Nephron (organoid): ENCODE results near the gene KIAA1614.

Source experiments
- H3K27ac Mint-ChIP-seq, 3 experiments: 2 replicates each; pipeline ENCODE4 v1.8.0; 2020; ENCODE audit warnings: mixed read lengths in 3 of 3, mild to moderate bottlenecking in 2 of 3, moderate library complexity in 1 of 3
- H3K27me3 Mint-ChIP-seq: 2 replicates; pipeline ENCODE4 v1.8.0; 2021; ENCODE audit warnings: low read depth, mild to moderate bottlenecking, moderate library complexity, mixed read lengths
- H3K36me3 Mint-ChIP-seq: 2 replicates; pipeline ENCODE4 v1.8.0; 2020; ENCODE audit warnings: low read depth, mixed read lengths
- H3K4me1 Mint-ChIP-seq: 2 replicates; pipeline ENCODE4 v1.8.0; 2020; ENCODE audit warnings: mixed read lengths
- H3K4me3 Mint-ChIP-seq, 3 experiments: 2 replicates each; pipeline ENCODE4 v1.8.0; 2020; ENCODE audit warnings: mild to moderate bottlenecking in 3 of 3, mixed read lengths in 3 of 3, moderate library complexity in 2 of 3
- H3K9me3 Mint-ChIP-seq: 2 replicates; pipeline ENCODE4 v1.8.0; 2020; ENCODE audit warnings: mixed read lengths
- CTCF ChIP-seq, 3 experiments: fragments of 200-600 bp; sonication (generic); IDR thresholded peaks; one replicate each; pipeline ENCODE4 v1.5.0; 2021; ENCODE audit warnings: antibody characterized with exemption in 3 of 3; ENCODE audit not compliant: unreplicated experiment in 3 of 3

Gene KIAA1614

GRCh38 chr1:180912801-180913565 is at the start of gene KIAA1614:
Gene KIAA1614 (plus strand): TSS chr1:180912897. CDS start chr1:180913244, 347 bp downstream.
- H3K9me3 Mint-ChIP-seq = no peaks in the 10 kb centered on the region
- H3K4me3 Mint-ChIP-seq = peak within 1 kb of the TSS; percentile 91 to 97 (median 94)
- no peaks in the 10 kb centered on the region for H3K36me3 Mint-ChIP-seq
- peaks cover 37% of the 10 kb centered on the region for H3K4me1 Mint-ChIP-seq
- peak within 1 kb of the TSS; percentile 98 to 99 (median 98) for H3K27ac Mint-ChIP-seq
- TF ChIP-seq CTCF (IDR thresholded peaks at IDR 0.05; ENCODE audit: unreplicated experiment in 3 of 3) = no peak
- H3K27me3 Mint-ChIP-seq = peaks cover 12% of the 10 kb centered on the region

- Mint-ChIP-seq H3K4me3 (no peak overlapping the region), H3K27me3 (no peaks in the 10 kb centered on the region), H3K9me3 (no peaks in the 10 kb centered on the region), H3K27ac (no peak overlapping the region), H3K36me3 (peaks cover 15% of the 10 kb centered on the region), H3K4me1 (no peaks in the 10 kb centered on the region)
- TF ChIP-seq CTCF (IDR thresholded peaks at IDR 0.05; ENCODE audit: unreplicated experiment in 3 of 3) = peak; percentile 68 to 82 (median 73)
Measured at GRCh38 chr1:180863158-180863775, 49.4 kb upstream of the KIAA1614 start.

GRCh38 chr1:180881806-180882509 is 30.7 kb upstream of the KIAA1614 start:
- Mint-ChIP-seq H3K27me3 (no peaks in the 10 kb centered on the region), H3K4me1 (peaks cover 6% of the 10 kb centered on the region), H3K4me3 (no peak overlapping the region), H3K27ac (no peak overlapping the region), H3K36me3 (peaks cover 4% of the 10 kb centered on the region), H3K9me3 (no peaks in the 10 kb centered on the region)
- TF ChIP-seq CTCF (IDR thresholded peaks at IDR 0.05; ENCODE audit: unreplicated experiment in 3 of 3) = peak; percentile 65 to 69 (median 65)

- Mint-ChIP-seq H3K27ac (peak overlapping the region in 1 of 3 experiments; percentile 29), H3K9me3 (no peaks in the 10 kb centered on the region), H3K4me3 (no peak overlapping the region), H3K27me3 (no peaks in the 10 kb centered on the region), H3K4me1 (peaks cover 6% of the 10 kb centered on the region), H3K36me3 (peaks cover 8% of the 10 kb centered on the region)
- TF ChIP-seq CTCF (IDR thresholded peaks at IDR 0.05; ENCODE audit: unreplicated experiment in 3 of 3) = no peak
Measured at GRCh38 chr1:180884588-180885300, 28.0 kb upstream of the KIAA1614 start.

- H3K4me1 Mint-ChIP-seq = peaks cover 6% of the 10 kb centered on the region
- no peak for TF ChIP-seq CTCF (IDR thresholded peaks at IDR 0.05; ENCODE audit: unreplicated experiment in 3 of 3)
Measured at GRCh38 chr1:180886338-180886737, 26.4 kb upstream of the KIAA1614 start.

More at GRCh38 chr1:180886338-180886737, 26.4 kb upstream of the KIAA1614 start:
- Mint-ChIP-seq H3K36me3 (peaks cover 8% of the 10 kb centered on the region), H3K27ac (no peak overlapping the region), H3K27me3 (no peaks in the 10 kb centered on the region), H3K4me3 (no peak overlapping the region), H3K9me3 (no peaks in the 10 kb centered on the region)
